ENCODE results near the gene CIBAR2. TPM values are rescaled to one million over a fixed set of nuclear protein-coding genes. Genes with fewer than 3 reads are reported as not detected.

CIBAR2 gene
- total RNA-seq, 1 experiment from 2014 or later = not detected

DNA sequence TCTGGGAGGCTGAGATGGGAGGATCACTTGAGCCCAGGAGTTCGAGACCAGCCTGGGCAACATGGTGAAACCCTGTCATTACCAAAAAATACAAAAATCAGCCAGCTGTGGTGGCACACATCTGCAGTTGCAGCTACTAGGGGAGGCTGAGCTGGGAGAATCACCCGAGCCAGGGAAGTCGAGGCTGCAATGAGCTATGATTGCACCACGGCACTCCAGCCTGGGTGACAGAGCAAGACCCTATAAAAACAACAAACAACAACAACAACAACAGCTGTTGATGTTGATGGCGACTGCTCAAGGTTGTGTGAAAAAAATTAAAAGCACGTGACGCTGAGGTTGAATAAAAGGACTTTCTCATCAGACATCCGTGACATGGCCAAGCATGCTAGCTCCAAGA, 40.8 kb upstream of the CIBAR2 start:
- Histone ChIP-seq H4K20me1 (ENCODE audit: control insufficient read depth, insufficient read depth, insufficient read length) (no peaks in the 10 kb centered on the region), H3K79me2 (ENCODE audit: insufficient read depth, low read length) (no peaks in the 10 kb centered on the region), H4K91ac (ENCODE audit: insufficient read length, low read depth, low read length) (no peak overlapping the region), H3K79me1 (ENCODE audit: insufficient read depth, low read depth, low read length, poor library complexity, severe bottlenecking) (no peaks in the 10 kb centered on the region), H3K18ac (ENCODE audit: insufficient read length, low read depth, low read length) (no peak overlapping the region), H2AFZ (ENCODE audit: low read length) (no peak overlapping the region), H3K27ac (ENCODE audit: insufficient read length, low read depth, low read length) (no peak overlapping the region), H2AK5ac (ENCODE audit: insufficient read length, low read length) (no peak overlapping the region), H3K56ac (ENCODE audit: insufficient read length, low read depth, low read length) (no peak overlapping the region), H3K23me2 (ENCODE audit: insufficient read length, low read depth, low read length, poor library complexity, severe bottlenecking) (no peaks in the 10 kb centered on the region), H2BK5ac (ENCODE audit: insufficient read length, low read length) (no peak overlapping the region), H3K4me2 (ENCODE audit: insufficient read depth, insufficient read length, low read length) (no peak overlapping the region), H3K9me3 (ENCODE audit: control insufficient read depth, low read depth, low read length) (no peaks in the 10 kb centered on the region), H2BK20ac (ENCODE audit: low read depth, low read length, poor library complexity, severe bottlenecking) (no peak overlapping the region), H3K4me1 (ENCODE audit: insufficient read depth, low read length) (no peaks in the 10 kb centered on the region; the same call in 1 of the 2 replicates), H4K8ac (replicated peaks; ENCODE audit: insufficient read length, low read depth, low read length) (no peak overlapping the region), H2BK120ac (ENCODE audit: low read depth, low read length, poor library complexity, severe bottlenecking) (no peak overlapping the region), H3K9ac (ENCODE audit: extremely low read depth, insufficient read length, low read length) (no peak overlapping the region), H3T11ph (ENCODE audit: low read length) (no peak overlapping the region), H3K23ac (ENCODE audit: insufficient read length, low read depth, low read length) (no peak overlapping the region), H2BK12ac (ENCODE audit: insufficient read length, low read depth, low read length) (no peak overlapping the region), H3K4ac (ENCODE audit: low read depth, low read length) (no peak overlapping the region), H4K5ac (ENCODE audit: insufficient read length, low read depth, low read length) (no peak overlapping the region), H3K14ac (ENCODE audit: insufficient read depth, low read length) (no peak overlapping the region), H2BK15ac (ENCODE audit: low read depth, low read length) (no peak overlapping the region), H3K27me3 (ENCODE audit: insufficient read depth, low read length) (no peaks in the 10 kb centered on the region; the same call in 1 of the 2 replicates)
- H3K9me3 Mint-ChIP-seq = no peaks in the 10 kb centered on the region; a peak in 1 of 5 replicates
- no CpG with 5 or more reads among the region's 8 CpGs for WGBS (ENCODE audit: extremely low coverage, insufficient read length, low lambda C conversion rate)
- H3K27me3 Mint-ChIP-seq (ENCODE audit: low read depth) = peaks cover 2% of the 10 kb centered on the region; the same call in 1 of the 2 replicates
- DNase-seq = no peak
- H3K4me1 Mint-ChIP-seq = peaks cover 9 to 10% of the 10 kb centered on the region in 2 experiments
- H3K27ac Mint-ChIP-seq = no peak overlapping the region
- H3K4me3 Mint-ChIP-seq = no peak overlapping the region; a peak in 1 of 5 replicates
- H3K36me3 Mint-ChIP-seq (ENCODE audit: insufficient read depth in 1 of 3, low read depth in 3 of 3) = no peaks in the 10 kb centered on the region; a peak in 1 of 7 replicates
- TF ChIP-seq CTCF (conservative IDR thresholded peaks at IDR 0.05) = no peak

All from H9 (cell line).